PC-3 (cell line): ENCODE data around the gene LIPJ. TPM values are rescaled to one million over a fixed set of nuclear protein-coding genes. Genes with fewer than 3 reads are reported as not detected.

Experiments
- ATAC-seq: fragments of 200-7000 bp; cut with Tn5 transposase; 2 replicates; pipeline ENCODE4 v1.9.1; 2020; ENCODE audit warnings: mild to moderate bottlenecking, moderate library complexity
- BruUV-seq: library from RNA; stranded (reverse); fragments of 400-500 nt; replicated peaks from 2 replicates; lab custom pipeline; 2021; lab: Mats Ljungman, UMichigan
- CTCF ChIA-PET: fragments of 300-600 bp; sonication (Branson Sonifier 250); formaldehyde crosslinking; loops from one replicate; lab custom pipeline; 2022; ENCODE audit warnings: antibody characterized with exemption; lab: Charles Lee
- POLR2A ChIA-PET: fragments of 300-600 bp; sonication (Branson Sonifier 250); formaldehyde crosslinking; loops from one replicate; lab custom pipeline; 2022; ENCODE audit warnings: antibody characterized with exemption; ENCODE audit not compliant: unreplicated experiment; lab: Charles Lee
- DNase-seq: peaks from one replicate; pipeline ENCODE4 v3.0.0-alpha.2; 2015
- H2AFZ ChIP-seq: fragments of 300-600 bp; sonication (generic); 2 replicates; pipeline ENCODE4 v1.6.0; 2016; ENCODE audit warnings: antibody characterized with exemption, low read length
- H3F3A ChIP-seq: fragments of 300-600 bp; sonication (generic); one replicate; pipeline ENCODE4 v1.6.0; 2017; ENCODE audit warnings: antibody characterized with exemption, low read length, control low read depth, mild to moderate bottlenecking; ENCODE audit not compliant: unreplicated experiment
- H3K27ac ChIP-seq: fragments of 300-600 bp; sonication (generic); 2 replicates; pipeline ENCODE4 v1.5.1; 2016; ENCODE audit warnings: mild to moderate bottlenecking, low read length
- H3K27me3 ChIP-seq: fragments of 300-600 bp; sonication (generic); 2 replicates; pipeline ENCODE4 v1.6.1; 2016; ENCODE audit warnings: low read length, mixed read lengths
- H3K36me3 ChIP-seq: fragments of 300-600 bp; sonication (generic); 2 replicates; pipeline ENCODE4 v1.6.1; 2016; ENCODE audit warnings: low read depth, mixed run types, low read length, mixed read lengths
- H3K4me1 ChIP-seq: fragments of 300-600 bp; sonication (generic); 2 replicates; pipeline ENCODE4 v1.5.1; 2016; ENCODE audit warnings: low read length; ENCODE audit not compliant: insufficient read depth
- H3K4me2 ChIP-seq: fragments of 300-600 bp; sonication (generic); 2 replicates; pipeline ENCODE4 v1.6.0; 2016; ENCODE audit warnings: low read length
- H3K4me3 ChIP-seq: fragments of 300-600 bp; sonication (generic); 2 replicates; pipeline ENCODE4 v1.5.1; 2016; ENCODE audit warnings: mild to moderate bottlenecking, low read length, mixed read lengths
- H3K79me2 ChIP-seq: fragments of 300-600 bp; sonication (generic); 2 replicates; pipeline ENCODE4 v1.6.1; 2017; ENCODE audit warnings: low read length, mixed read lengths
- H3K9ac ChIP-seq: fragments of 300-600 bp; sonication (generic); 2 replicates; pipeline ENCODE4 v1.6.0; 2016; ENCODE audit warnings: mild to moderate bottlenecking, low read length
- H3K9me2 ChIP-seq: fragments of 300-600 bp; sonication (generic); replicated peaks from 2 replicates; pipeline ENCODE4 v1.6.1; 2016; ENCODE audit warnings: mixed run types, low read length, mixed read lengths
- H3K9me3 ChIP-seq: fragments of 300-600 bp; sonication (generic); 2 replicates; pipeline ENCODE4 v1.6.1; 2016; ENCODE audit warnings: low read length, mixed read lengths
- H4K20me1 ChIP-seq: fragments of 300-600 bp; sonication (generic); 2 replicates; pipeline ENCODE4 v1.6.1; 2016; ENCODE audit warnings: low read length, mixed read lengths
- CTCF ChIP-seq: fragments of 300-600 bp; sonication (generic); conservative IDR thresholded peaks from 2 replicates; pipeline ENCODE4 v1.5.1; 2017; ENCODE audit warnings: antibody characterized with exemption, low read depth, mild to moderate bottlenecking, low read length
- EZH2 ChIP-seq: fragments of 300-600 bp; sonication (generic); IDR thresholded peaks from one replicate; pipeline ENCODE4 v1.6.1; 2017; ENCODE audit warnings: antibody characterized with exemption, mild to moderate bottlenecking, low read length; ENCODE audit not compliant: unreplicated experiment
- EZH2phosphoT487 ChIP-seq: fragments of 300-600 bp; sonication (generic); IDR thresholded peaks from 2 replicates; pipeline ENCODE4 v1.6.1; 2018; ENCODE audit warnings: mild to moderate bottlenecking, antibody characterized with exemption, low read length, borderline replicate concordance
- intact Hi-C: fragments of 100-400 bp; cut with micrococcal nuclease; formaldehyde crosslinking; loops from 2 replicates; pipeline ENCODE4 v1.9.0; 2023
- total RNA-seq: library from RNA; depleted of rRNA; stranded (reverse); fragments of >200 nt; gene quantifications from 2 replicates; pipeline ENCODE4 v1.2.3, GENCODE V29; 2014

Gene LIPJ
- total RNA-seq, 1 experiment from 2014 or later: not detected

- no peaks in the 10 kb centered on the region for H3K79me2 ChIP-seq
- no peaks in the 10 kb centered on the region for H3K4me1 ChIP-seq
- no peak for ATAC-seq
- no peaks in the 10 kb centered on the region for H3K9me2 ChIP-seq
- no peak overlapping the region for H3K27ac ChIP-seq
- no peaks in the 10 kb centered on the region for H3K27me3 ChIP-seq
- no peaks in the 10 kb centered on the region for H4K20me1 ChIP-seq
- intact Hi-C loops: no loop called here
- no peaks in the 10 kb centered on the region for H3K9me3 ChIP-seq
- CTCF ChIA-PET: no interaction called here
- H3K4me3 ChIP-seq: no peak overlapping the region
- H3K4me2 ChIP-seq: no peak overlapping the region
- DNase-seq: no peak
- POLR2A ChIA-PET: no interaction called here
- no peaks in the 10 kb centered on the region for H3K36me3 ChIP-seq
- H3K9ac ChIP-seq: no peak overlapping the region
- TF ChIP-seq EZH2phosphoT487 (no peak), EZH2 (no peak), CTCF (no peak)
- BruUV-seq: no TSS peak
- H2AFZ ChIP-seq: no peak overlapping the region
- H3F3A ChIP-seq: no peaks in the 10 kb centered on the region
Measured at GRCh38 chr10:88551246-88551645, 35.3 kb upstream of the LIPJ start.

- ATAC-seq (no peak), DNase-seq (no peak)
- Histone ChIP-seq H3K79me2 (no peaks in the 10 kb centered on the region), H3F3A (no peaks in the 10 kb centered on the region), H3K9ac (no peak overlapping the region), H3K4me1 (no peaks in the 10 kb centered on the region), H2AFZ (no peak overlapping the region), H3K4me3 (no peak overlapping the region), H3K27me3 (no peaks in the 10 kb centered on the region), H3K27ac (no peak overlapping the region), H3K4me2 (no peak overlapping the region), H3K9me2 (no peaks in the 10 kb centered on the region), H3K9me3 (no peaks in the 10 kb centered on the region), H3K36me3 (no peaks in the 10 kb centered on the region), H4K20me1 (no peaks in the 10 kb centered on the region)
- POLR2A ChIA-PET: no interaction called here
- intact Hi-C loops: no loop called here
- CTCF ChIA-PET: no interaction called here
- BruUV-seq: no TSS peak
- TF ChIP-seq EZH2 (no peak), EZH2phosphoT487 (no peak), CTCF (no peak)
Measured at GRCh38 chr10:88553116-88553752, 33.3 kb upstream of the LIPJ start.

- Histone ChIP-seq H3F3A (no peaks in the 10 kb centered on the region), H4K20me1 (no peaks in the 10 kb centered on the region), H2AFZ (no peak overlapping the region), H3K79me2 (no peaks in the 10 kb centered on the region), H3K4me3 (no peak overlapping the region), H3K27me3 (no peaks in the 10 kb centered on the region), H3K36me3 (no peaks in the 10 kb centered on the region), H3K4me1 (no peaks in the 10 kb centered on the region), H3K9me2 (no peaks in the 10 kb centered on the region), H3K4me2 (no peak overlapping the region), H3K9ac (no peak overlapping the region), H3K9me3 (no peaks in the 10 kb centered on the region), H3K27ac (no peak overlapping the region)
- TF ChIP-seq CTCF: no peak
- no peak for TF ChIP-seq EZH2phosphoT487
- no peak for TF ChIP-seq EZH2
- DNase-seq: no peak
- intact Hi-C loops: no loop called here
- ChIA-PET POLR2A (no interaction called here), CTCF (no interaction called here)
- no TSS peak for BruUV-seq
- no peak for ATAC-seq
Measured at GRCh38 chr10:88555190-88555908, 31.2 kb upstream of the LIPJ start.
